Lower leg skin (tissue), 3 donors: ENCODE results near the gene PTGDR2.

ENCODE experiments used
- CTCF ChIP-seq, 3 donors: fragments of 450-650 bp; IDR thresholded peaks; one replicate each; pipeline ENCODE4 v1.5.1; 2016; ENCODE audit warnings: antibody characterized with exemption in 3 of 3, mild to moderate bottlenecking in 3 of 3, moderate library complexity in 2 of 3
- POLR2A ChIP-seq, 2 donors: fragments of 450-650 bp; IDR thresholded peaks; one replicate each; pipeline ENCODE4 v1.6.1; 2016 to 2017; ENCODE audit warnings: antibody characterized with exemption in 2 of 2, mild to moderate bottlenecking in 1 of 2, moderate library complexity in 1 of 2

GRCh38 chr11:60870733-60871377 lies 15.1 kb upstream of the PTGDR2 start:
- TF ChIP-seq CTCF (IDR thresholded peaks at IDR 0.05) (no peak), POLR2A (IDR thresholded peaks at IDR 0.05) (no peak)
